GM10248 (cell line): ENCODE measurements around the gene PDK2.

ENCODE experiments used
- CTCF ChIA-PET: fragments of 300-600 bp; sonication (Branson Sonifier 250); formaldehyde crosslinking; extraction: SDS; loops from one replicate; lab custom pipeline; 2021; ENCODE audit warnings: antibody characterized with exemption; lab: Yijun Ruan, JAX
- POLR2A ChIA-PET: fragments of 350-650 bp; sonication (Branson Sonifier 250); formaldehyde crosslinking; extraction: SDS; loops from one replicate; lab custom pipeline; 2020; ENCODE audit warnings: antibody characterized with exemption; lab: Yijun Ruan, JAX
- DNase-seq: peaks from one replicate; pipeline ENCODE4 v3.0.0; 2012; ENCODE audit errors: extremely low spot score
- CTCF ChIP-seq: IDR thresholded peaks from 2 replicates; pipeline ENCODE4 v1.5.1; 2012; ENCODE audit warnings: mild to moderate bottlenecking, low read depth; ENCODE audit errors: extremely low read depth, missing control alignments, control extremely low read depth

The PDK2 gene

GRCh38 chr17:50110591-50111349 lies 15.6 kb downstream of the PDK2 start:
- no peak for TF ChIP-seq CTCF
- DNase-seq = no peak
- POLR2A ChIA-PET = no interaction called here
- CTCF ChIA-PET = interaction anchor here (1.4 to 18.1 kb wide), 6 partner anchors 12 to 90 kb away, joined by 3 to 246 read pairs (median 6); partner anchors contain the start of genes COL1A1 and PDK2

- CTCF ChIA-PET = interaction anchor here (0.7 to 18.1 kb wide), 14 partner anchors 11 to 159 kb away, joined by 3 to 246 read pairs (median 4); partner anchors contain the start of genes COL1A1 and PDK2
- DNase-seq = no peak
- TF ChIP-seq CTCF = no peak
- POLR2A ChIA-PET = no interaction called here
Measured at GRCh38 chr17:50111673-50112655, 16.8 kb downstream of the PDK2 start.

- POLR2A ChIA-PET = no interaction called here
- no peak for DNase-seq
- CTCF ChIA-PET = interaction anchor here (1.0 to 18.1 kb wide), 12 partner anchors 11 to 160 kb away, joined by 3 to 246 read pairs (median 5); partner anchors contain the start of genes COL1A1 and PDK2
- no peak for TF ChIP-seq CTCF
Measured at GRCh38 chr17:50112694-50113093, 17.5 kb downstream of the PDK2 start.

GRCh38 chr17:50113624-50114320 lies 18.6 kb downstream of the PDK2 start:
- TF ChIP-seq CTCF = no peak
- POLR2A ChIA-PET = no interaction called here
- no peak for DNase-seq
- CTCF ChIA-PET = interaction anchor here (1.0 to 18.1 kb wide), 18 partner anchors 10 to 233 kb away, joined by 3 to 246 read pairs (median 8); partner anchors contain the start of genes COL1A1 and PDK2

- DNase-seq = no peak
- POLR2A ChIA-PET = no interaction called here
- TF ChIP-seq CTCF = no peak
- CTCF ChIA-PET = interaction anchor here (0.7 to 18.1 kb wide), 30 partner anchors 9 to 285 kb away, joined by 3 to 246 read pairs (median 4); partner anchors contain the start of genes COL1A1 and PDK2
Measured at GRCh38 chr17:50114401-50114800, 19.2 kb downstream of the PDK2 start.
